ENCODE measurements around the gene GPR183.

DNA sequence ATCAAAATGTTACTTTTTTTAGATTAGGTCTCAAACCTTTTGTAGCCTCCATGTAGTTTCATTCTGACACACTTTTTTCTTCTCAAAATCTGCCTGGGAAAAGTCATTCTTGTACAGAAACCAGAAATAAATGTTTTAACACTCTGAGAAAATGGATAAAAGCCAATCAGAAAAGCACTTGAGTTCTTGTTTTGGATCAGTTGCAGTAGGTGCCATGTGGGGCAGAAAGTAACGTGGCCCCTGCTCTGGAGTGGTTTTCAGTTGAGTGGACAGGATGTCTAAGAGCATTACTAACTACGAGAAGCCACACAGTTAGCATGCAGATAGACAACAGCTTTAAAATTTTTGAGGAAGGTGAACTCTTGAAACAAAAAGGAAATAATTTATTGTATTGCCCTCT lies 19.1 kb downstream of the GPR183 start:
- TF ChIP-seq, protein P1, sequence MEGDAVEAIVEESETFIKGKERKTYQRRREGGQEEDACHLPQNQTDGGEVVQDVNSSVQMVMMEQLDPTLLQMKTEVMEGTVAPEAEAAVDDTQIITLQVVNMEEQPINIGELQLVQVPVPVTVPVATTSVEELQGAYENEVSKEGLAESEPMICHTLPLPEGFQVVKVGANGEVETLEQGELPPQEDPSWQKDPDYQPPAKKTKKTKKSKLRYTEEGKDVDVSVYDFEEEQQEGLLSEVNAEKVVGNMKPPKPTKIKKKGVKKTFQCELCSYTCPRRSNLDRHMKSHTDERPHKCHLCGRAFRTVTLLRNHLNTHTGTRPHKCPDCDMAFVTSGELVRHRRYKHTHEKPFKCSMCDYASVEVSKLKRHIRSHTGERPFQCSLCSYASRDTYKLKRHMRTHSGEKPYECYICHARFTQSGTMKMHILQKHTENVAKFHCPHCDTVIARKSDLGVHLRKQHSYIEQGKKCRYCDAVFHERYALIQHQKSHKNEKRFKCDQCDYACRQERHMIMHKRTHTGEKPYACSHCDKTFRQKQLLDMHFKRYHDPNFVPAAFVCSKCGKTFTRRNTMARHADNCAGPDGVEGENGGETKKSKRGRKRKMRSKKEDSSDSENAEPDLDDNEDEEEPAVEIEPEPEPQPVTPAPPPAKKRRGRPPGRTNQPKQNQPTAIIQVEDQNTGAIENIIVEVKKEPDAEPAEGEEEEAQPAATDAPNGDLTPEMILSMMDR (IDR thresholded peaks at IDR 0.05; ENCODE audit: control extremely low read depth in 1 of 3, insufficient read depth in 1 of 3, low read depth in 1 of 3, low read length in 3 of 3): no peak
- TF ChIP-seq POLR2AphosphoS5 (IDR thresholded peaks at IDR 0.05; ENCODE audit: low read depth, low read length) (no peak), CTBP2 (IDR thresholded peaks at IDR 0.05; ENCODE audit: borderline replicate concordance, insufficient read depth, insufficient read length, low read length) (no peak), SP1 (IDR thresholded peaks at IDR 0.05; ENCODE audit: low read depth, low read length) (no peak), POLR2A (IDR thresholded peaks at IDR 0.05; ENCODE audit: control extremely low read depth in 1 of 2, low read depth in 2 of 2, low read length in 2 of 2) (no peak), RFX5 (IDR thresholded peaks at IDR 0.05; ENCODE audit: borderline replicate concordance, low read depth, low read length) (no peak)
- TF ChIP-seq, protein P2, sequence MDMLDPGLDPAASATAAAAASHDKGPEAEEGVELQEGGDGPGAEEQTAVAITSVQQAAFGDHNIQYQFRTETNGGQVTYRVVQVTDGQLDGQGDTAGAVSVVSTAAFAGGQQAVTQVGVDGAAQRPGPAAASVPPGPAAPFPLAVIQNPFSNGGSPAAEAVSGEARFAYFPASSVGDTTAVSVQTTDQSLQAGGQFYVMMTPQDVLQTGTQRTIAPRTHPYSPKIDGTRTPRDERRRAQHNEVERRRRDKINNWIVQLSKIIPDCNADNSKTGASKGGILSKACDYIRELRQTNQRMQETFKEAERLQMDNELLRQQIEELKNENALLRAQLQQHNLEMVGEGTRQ (IDR thresholded peaks at IDR 0.05; ENCODE audit: low read length): no peak
